ENCODE measurements around the gene AHSP. TPM values are rescaled to one million over a fixed set of nuclear protein-coding genes. Genes with fewer than 3 reads are reported as not detected.
A peak's percentile ranks its signal among the peaks of the same experiment; 100 is the strongest.
"Not testable (repeated sequence)": the region's sequence is repeated elsewhere in the genome, so short reads cannot be mapped to it uniquely, and the experiment has no call there.

Gene AHSP
- total and polyA plus RNA-seq, 5 experiments from 2014 or later = not detected

GRCh38 chr16:31502981-31503380, 24.7 kb upstream of the AHSP start:
- Mint-ChIP-seq H3K9me3 (no peaks in the 10 kb centered on the region), H3K27ac (peak overlapping the region in 4 of 10 donors; percentile 32 to 73 (median 60)), H3K4me3 (no peak overlapping the region), H3K27me3 (no peaks in the 10 kb centered on the region), H3K4me1 (peaks cover 20 to 58% (median 42%) of the 10 kb centered on the region in 4 donors), H3K36me3 (peaks cover 0 to 39% (median 0%) of the 10 kb centered on the region in 3 donors)
- POLR2A ChIA-PET = interaction anchor here (0.6 to 1.2 kb wide), 4 partner anchors 10 to 853 kb away, joined by 3 to 4 read pairs (median 3); partner anchors contain the start of gene ARMC5
- no peak for ATAC-seq
- no peak for DNase-seq

- peak overlapping the region in 2 of 10 donors; percentile 24 to 57 for H3K27ac Mint-ChIP-seq
- not testable (repeated sequence) for H3K4me3 Mint-ChIP-seq, H3K9me3 Mint-ChIP-seq, ATAC-seq, H3K27me3 Mint-ChIP-seq, DNase-seq
- H3K36me3 Mint-ChIP-seq = peaks cover 0 to 36% (median 0%) of the 10 kb centered on the region in 3 donors
- peaks cover 19 to 58% (median 44%) of the 10 kb centered on the region in 4 donors for H3K4me1 Mint-ChIP-seq
- POLR2A ChIA-PET = interaction anchor here (0.6 to 1.2 kb wide), 4 partner anchors 11 to 854 kb away, joined by 3 to 4 read pairs (median 3); no protein-coding TSS in a partner anchor
Measured at GRCh38 chr16:31503555-31503954, 24.1 kb upstream of the AHSP start.

GRCh38 chr16:31504159-31504558, 23.5 kb upstream of the AHSP start:
- ATAC-seq = no peak

GRCh38 chr16:31505483-31505882, 22.2 kb upstream of the AHSP start:
- Mint-ChIP-seq H3K36me3 (peaks cover 0 to 22% (median 0%) of the 10 kb centered on the region in 3 donors), H3K4me1 (peaks cover 18 to 67% (median 59%) of the 10 kb centered on the region in 4 donors), H3K27ac (peak overlapping the region; percentile 49 to 98 (median 74)), H3K9me3 (no peaks in the 10 kb centered on the region), H3K4me3 (no peak overlapping the region), H3K27me3 (no peaks in the 10 kb centered on the region)
- ATAC-seq (no peak), DNase-seq (no peak)
- POLR2A ChIA-PET = no interaction called here

More at GRCh38 chr16:31504159-31504558, 23.5 kb upstream of the AHSP start:
- POLR2A ChIA-PET = interaction anchor here (0.9 kb wide), 1 partner anchor 16 kb away, joined by 3 read pairs; no protein-coding TSS in a partner anchor
- H3K4me3 Mint-ChIP-seq = no peak overlapping the region
- peaks cover 0 to 30% (median 0%) of the 10 kb centered on the region in 3 donors for H3K36me3 Mint-ChIP-seq
- H3K27ac Mint-ChIP-seq = peak overlapping the region in 6 of 10 donors; percentile 20 to 84 (median 74)
- DNase-seq = no peak
- no peaks in the 10 kb centered on the region for H3K9me3 Mint-ChIP-seq
- H3K4me1 Mint-ChIP-seq = peaks cover 18 to 58% (median 48%) of the 10 kb centered on the region in 4 donors
- no peaks in the 10 kb centered on the region for H3K27me3 Mint-ChIP-seq

GRCh38 chr16:31507617-31507928, 20.1 kb upstream of the AHSP start:
- POLR2A ChIA-PET = interaction anchor here (0.7 to 2.3 kb wide), 16 partner anchors 9 to 702 kb away, joined by 3 to 24 read pairs (median 7); partner anchors contain the start of genes ARMC5 and ZNF267
- peak overlapping the region; percentile 90 to 97 (median 92) for H3K4me3 Mint-ChIP-seq
- peak in 1 of 2 donors; percentile 40 for ATAC-seq
- peaks cover 21 to 64% (median 60%) of the 10 kb centered on the region in 4 donors for H3K4me1 Mint-ChIP-seq
- H3K36me3 Mint-ChIP-seq = peaks cover 0 to 22% (median 0%) of the 10 kb centered on the region in 3 donors
- no peaks in the 10 kb centered on the region for H3K9me3 Mint-ChIP-seq
- no peaks in the 10 kb centered on the region for H3K27me3 Mint-ChIP-seq
- no peak for DNase-seq
- H3K27ac Mint-ChIP-seq = peak overlapping the region; percentile 93 to 98 (median 97)

GRCh38 chr16:31507929-31508705, 19.6 kb upstream of the AHSP start, which contains the start of gene RUSF1:
Gene RUSF1 (minus strand): TSS chr16:31508391. CDS start chr16:31508373, 18 bp downstream.
- peak within 1 kb of the TSS; percentile 93 to 98 (median 98) for H3K27ac Mint-ChIP-seq
- H3K9me3 Mint-ChIP-seq = no peaks in the 10 kb centered on the region
- peaks cover 25 to 66% (median 57%) of the 10 kb centered on the region in 4 donors for H3K4me1 Mint-ChIP-seq
- H3K27me3 Mint-ChIP-seq = no peaks in the 10 kb centered on the region
- DNase-seq (peak; percentile 67 to 89 (median 78)), ATAC-seq (peak; percentile 89 to 93)
- POLR2A ChIA-PET = interaction anchor here (0.6 to 2.3 kb wide), 22 partner anchors 10 to 703 kb away, joined by 3 to 24 read pairs (median 6); partner anchors contain the start of genes ARMC5, ZNF267, ZNF646 and ZNF668
- peak within 1 kb of the TSS; percentile 90 to 97 (median 92) for H3K4me3 Mint-ChIP-seq
- H3K36me3 Mint-ChIP-seq = peaks cover 0 to 22% (median 0%) of the 10 kb centered on the region in 3 donors

GRCh38 chr16:31508706-31509195, 18.9 kb upstream of the AHSP start:
- peaks cover 0 to 22% (median 0%) of the 10 kb centered on the region in 3 donors for H3K36me3 Mint-ChIP-seq
- POLR2A ChIA-PET = interaction anchor here (0.6 to 2.3 kb wide), 19 partner anchors 10 to 587 kb away, joined by 3 to 24 read pairs (median 7); partner anchors contain the start of genes ARMC5, ZNF267, ZNF646 and ZNF668
- no peaks in the 10 kb centered on the region for H3K27me3 Mint-ChIP-seq
- H3K4me3 Mint-ChIP-seq = peak overlapping the region; percentile 90 to 97 (median 92)
- peaks cover 25 to 64% (median 57%) of the 10 kb centered on the region in 4 donors for H3K4me1 Mint-ChIP-seq
- peak overlapping the region; percentile 93 to 98 (median 98) for H3K27ac Mint-ChIP-seq
- H3K9me3 Mint-ChIP-seq = no peaks in the 10 kb centered on the region
- DNase-seq (no peak), ATAC-seq (no peak)

- POLR2A ChIA-PET = no interaction called here
- H3K9me3 Mint-ChIP-seq = peaks cover 0 to 11% (median 0%) of the 10 kb centered on the region in 9 donors
- ATAC-seq = no peak
- H3K4me3 Mint-ChIP-seq = no peak overlapping the region
- H3K27ac Mint-ChIP-seq = no peak overlapping the region
- H3K36me3 Mint-ChIP-seq = no peaks in the 10 kb centered on the region
- peaks cover 0 to 2% (median 0%) of the 10 kb centered on the region in 5 donors for H3K27me3 Mint-ChIP-seq
- no peak for DNase-seq
- peaks cover 14 to 34% (median 24%) of the 10 kb centered on the region in 4 donors for H3K4me1 Mint-ChIP-seq
Measured at GRCh38 chr16:31513126-31513525, 14.6 kb upstream of the AHSP start.

GRCh38 chr16:31513884-31514283, 13.8 kb upstream of the AHSP start:
- Mint-ChIP-seq H3K4me1 (peaks cover 14 to 28% (median 19%) of the 10 kb centered on the region in 4 donors), H3K27me3 (peaks cover 0 to 2% (median 0%) of the 10 kb centered on the region in 5 donors), H3K36me3 (no peaks in the 10 kb centered on the region), H3K9me3 (peaks cover 0 to 12% (median 0%) of the 10 kb centered on the region in 9 donors), H3K4me3 (no peak overlapping the region), H3K27ac (peak overlapping the region in 2 of 10 donors; percentile 9 to 84)
- DNase-seq (no peak), ATAC-seq (no peak)
- POLR2A ChIA-PET = no interaction called here

GRCh38 chr16:31517800-31518402, 9.8 kb upstream of the AHSP start:
- Mint-ChIP-seq H3K4me1 (peaks cover 0 to 6% (median 1%) of the 10 kb centered on the region in 4 donors), H3K36me3 (no peaks in the 10 kb centered on the region), H3K27ac (no peak overlapping the region), H3K4me3 (no peak overlapping the region), H3K27me3 (peaks cover 0 to 2% (median 0%) of the 10 kb centered on the region in 5 donors), H3K9me3 (peaks cover 0 to 12% (median 0%) of the 10 kb centered on the region in 9 donors)
- POLR2A ChIA-PET = no interaction called here
- ATAC-seq (no peak), DNase-seq (no peak)

- ATAC-seq (no peak), DNase-seq (no peak)
- H3K27me3 Mint-ChIP-seq = peaks cover 0 to 2% (median 0%) of the 10 kb centered on the region in 5 donors
- no peak overlapping the region for H3K27ac Mint-ChIP-seq
- H3K4me1 Mint-ChIP-seq = no peaks in the 10 kb centered on the region
- H3K36me3 Mint-ChIP-seq = no peaks in the 10 kb centered on the region
- peaks cover 0 to 12% (median 0%) of the 10 kb centered on the region in 9 donors for H3K9me3 Mint-ChIP-seq
- H3K4me3 Mint-ChIP-seq = no peak overlapping the region
- POLR2A ChIA-PET = interaction anchor here (1.5 kb wide), 1 partner anchor 11 kb away, joined by 3 read pairs; the partner anchor contains the start of gene RUSF1
Measured at GRCh38 chr16:31519759-31520431, 7.8 kb upstream of the AHSP start.
